BE2C (cell line): Measurements from ENCODE around the gene PJA1.
A peak's percentile ranks its signal among the peaks of the same experiment; 100 is the strongest.

Experiments
- DNase-seq: peaks from one replicate; pipeline ENCODE4 v3.0.0-alpha.2; 2020
- H3K27me3 ChIP-seq: fragments of 250-450 bp; sonication (Bioruptor Pico); 2 replicates; pipeline ENCODE4 v1.5.1; 2020; ENCODE audit warnings: mild to moderate bottlenecking
- H3K36me3 ChIP-seq: fragments of 250-450 bp; sonication (Bioruptor Pico); 2 replicates; pipeline ENCODE4 v1.5.1; 2020; ENCODE audit warnings: mild to moderate bottlenecking
- H3K4me1 ChIP-seq: fragments of 250-450 bp; sonication (Bioruptor Pico); 2 replicates; pipeline ENCODE4 v1.5.1; 2020
- H3K4me3 ChIP-seq: 2 replicates; pipeline ENCODE4 v1.5.1; 2011; ENCODE audit warnings: low read depth, low read length
- H3K9me3 ChIP-seq: fragments of 250-450 bp; sonication (Bioruptor Pico); 2 replicates; pipeline ENCODE4 v1.5.1; 2020
- TF ChIP-seq, protein P1 (sequence below): IDR thresholded peaks from 2 replicates; pipeline ENCODE4 v1.5.1; 2012; ENCODE audit warnings: mild to moderate bottlenecking, low read depth, low read length

Gene PJA1

DNA sequence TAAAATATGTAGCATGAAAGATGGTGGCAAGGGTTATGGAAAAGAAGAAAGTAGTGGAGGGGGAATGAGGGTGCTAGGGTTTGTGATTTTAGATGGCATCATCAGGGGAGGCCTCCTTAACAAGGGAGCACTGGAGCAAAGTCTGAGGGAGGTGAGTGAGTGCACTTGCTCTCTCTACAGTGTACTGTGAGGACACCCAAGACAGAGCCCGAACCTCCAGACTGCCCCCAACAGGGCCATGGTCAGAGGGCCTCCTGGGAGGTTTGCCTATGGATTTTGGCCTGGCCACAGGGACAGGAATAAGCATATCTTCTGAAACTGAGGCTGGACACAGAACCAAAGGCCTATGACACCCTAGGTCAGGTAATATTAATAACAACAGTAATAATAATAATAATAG, 21.4 kb upstream of the PJA1 start:
- no peak overlapping the region for H3K4me3 ChIP-seq
- H3K4me1 ChIP-seq, result no peaks in the 10 kb centered on the region
- DNase-seq, result no peak
- no peaks in the 10 kb centered on the region for H3K36me3 ChIP-seq
- H3K9me3 ChIP-seq, result no peaks in the 10 kb centered on the region
- TF ChIP-seq, protein P1, sequence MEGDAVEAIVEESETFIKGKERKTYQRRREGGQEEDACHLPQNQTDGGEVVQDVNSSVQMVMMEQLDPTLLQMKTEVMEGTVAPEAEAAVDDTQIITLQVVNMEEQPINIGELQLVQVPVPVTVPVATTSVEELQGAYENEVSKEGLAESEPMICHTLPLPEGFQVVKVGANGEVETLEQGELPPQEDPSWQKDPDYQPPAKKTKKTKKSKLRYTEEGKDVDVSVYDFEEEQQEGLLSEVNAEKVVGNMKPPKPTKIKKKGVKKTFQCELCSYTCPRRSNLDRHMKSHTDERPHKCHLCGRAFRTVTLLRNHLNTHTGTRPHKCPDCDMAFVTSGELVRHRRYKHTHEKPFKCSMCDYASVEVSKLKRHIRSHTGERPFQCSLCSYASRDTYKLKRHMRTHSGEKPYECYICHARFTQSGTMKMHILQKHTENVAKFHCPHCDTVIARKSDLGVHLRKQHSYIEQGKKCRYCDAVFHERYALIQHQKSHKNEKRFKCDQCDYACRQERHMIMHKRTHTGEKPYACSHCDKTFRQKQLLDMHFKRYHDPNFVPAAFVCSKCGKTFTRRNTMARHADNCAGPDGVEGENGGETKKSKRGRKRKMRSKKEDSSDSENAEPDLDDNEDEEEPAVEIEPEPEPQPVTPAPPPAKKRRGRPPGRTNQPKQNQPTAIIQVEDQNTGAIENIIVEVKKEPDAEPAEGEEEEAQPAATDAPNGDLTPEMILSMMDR, result no peak
- H3K27me3 ChIP-seq, result no peaks in the 10 kb centered on the region

GRCh38 chrX:69185886-69186285, 20.6 kb upstream of the PJA1 start:
- Histone ChIP-seq H3K9me3 (no peaks in the 10 kb centered on the region), H3K27me3 (no peaks in the 10 kb centered on the region), H3K4me3 (no peak overlapping the region), H3K36me3 (no peaks in the 10 kb centered on the region), H3K4me1 (no peaks in the 10 kb centered on the region)
- TF ChIP-seq, protein P1, result no peak
- no peak for DNase-seq

- no peaks in the 10 kb centered on the region for H3K9me3 ChIP-seq
- no peak overlapping the region for H3K4me3 ChIP-seq
- TF ChIP-seq, protein P1, result no peak
- H3K4me1 ChIP-seq, result no peaks in the 10 kb centered on the region
- no peak for DNase-seq
- H3K36me3 ChIP-seq, result no peaks in the 10 kb centered on the region
- H3K27me3 ChIP-seq, result no peaks in the 10 kb centered on the region
These were observed 19.9 kb upstream of the PJA1 start for GRCh38 chrX:69185141-69185540.

GRCh38 chrX:69182818-69183380, 17.6 kb upstream of the PJA1 start:
- no peaks in the 10 kb centered on the region for H3K9me3 ChIP-seq
- no peaks in the 10 kb centered on the region for H3K27me3 ChIP-seq
- DNase-seq, result no peak
- no peaks in the 10 kb centered on the region for H3K36me3 ChIP-seq
- H3K4me3 ChIP-seq, result no peak overlapping the region
- TF ChIP-seq, protein P1, result no peak
- no peaks in the 10 kb centered on the region; the same call in 1 of the 2 replicates for H3K4me1 ChIP-seq

GRCh38 chrX:69179380-69179911, 14.2 kb upstream of the PJA1 start:
- TF ChIP-seq, protein P1, result no peak
- Histone ChIP-seq H3K27me3 (no peaks in the 10 kb centered on the region), H3K9me3 (no peaks in the 10 kb centered on the region), H3K36me3 (no peaks in the 10 kb centered on the region), H3K4me3 (peak overlapping the region; percentile 37), H3K4me1 (no peaks in the 10 kb centered on the region; the same call in 1 of the 2 replicates)
- peak; percentile 62 for DNase-seq

GRCh38 chrX:69178592-69178991, 13.3 kb upstream of the PJA1 start:
- H3K4me1 ChIP-seq, result no peaks in the 10 kb centered on the region; the same call in 1 of the 2 replicates
- no peaks in the 10 kb centered on the region for H3K27me3 ChIP-seq
- no peak overlapping the region for H3K4me3 ChIP-seq
- no peaks in the 10 kb centered on the region for H3K9me3 ChIP-seq
- TF ChIP-seq, protein P1, result no peak
- H3K36me3 ChIP-seq, result no peaks in the 10 kb centered on the region
- no peak for DNase-seq
